ENCODE results near the gene SIPA1L3. TPM values are rescaled to one million over a fixed set of nuclear protein-coding genes. Genes with fewer than 3 reads are reported as not detected.

SIPA1L3 gene
- total RNA-seq, 1 donor from 2014 or later, result 66.7 TPM

DNA sequence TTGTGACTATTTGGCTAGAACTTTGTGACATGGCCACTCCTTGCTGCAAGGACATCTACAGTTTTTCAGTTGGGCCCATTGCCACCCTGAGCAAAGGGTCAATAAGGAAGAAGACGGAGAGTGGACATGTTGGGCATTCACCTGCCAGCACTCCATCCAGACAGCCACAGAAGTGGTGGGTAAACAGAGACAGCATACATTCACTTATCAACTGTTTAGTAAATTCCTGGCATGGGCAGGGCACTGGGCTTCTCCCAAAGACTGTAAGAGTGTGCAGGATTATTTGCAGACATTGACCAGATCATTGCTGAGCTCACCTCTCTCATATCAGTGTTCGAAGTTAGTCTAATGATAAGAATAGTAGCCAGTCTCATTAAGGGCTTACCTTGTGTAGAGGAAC lies 29.2 kb downstream of the SIPA1L3 start:
- H3K4me3 ChIP-seq (ENCODE audit: low read depth, low read length), result no peak overlapping the region
- DNase-seq (ENCODE audit: low read depth), result no peak
- TF ChIP-seq, protein P1, sequence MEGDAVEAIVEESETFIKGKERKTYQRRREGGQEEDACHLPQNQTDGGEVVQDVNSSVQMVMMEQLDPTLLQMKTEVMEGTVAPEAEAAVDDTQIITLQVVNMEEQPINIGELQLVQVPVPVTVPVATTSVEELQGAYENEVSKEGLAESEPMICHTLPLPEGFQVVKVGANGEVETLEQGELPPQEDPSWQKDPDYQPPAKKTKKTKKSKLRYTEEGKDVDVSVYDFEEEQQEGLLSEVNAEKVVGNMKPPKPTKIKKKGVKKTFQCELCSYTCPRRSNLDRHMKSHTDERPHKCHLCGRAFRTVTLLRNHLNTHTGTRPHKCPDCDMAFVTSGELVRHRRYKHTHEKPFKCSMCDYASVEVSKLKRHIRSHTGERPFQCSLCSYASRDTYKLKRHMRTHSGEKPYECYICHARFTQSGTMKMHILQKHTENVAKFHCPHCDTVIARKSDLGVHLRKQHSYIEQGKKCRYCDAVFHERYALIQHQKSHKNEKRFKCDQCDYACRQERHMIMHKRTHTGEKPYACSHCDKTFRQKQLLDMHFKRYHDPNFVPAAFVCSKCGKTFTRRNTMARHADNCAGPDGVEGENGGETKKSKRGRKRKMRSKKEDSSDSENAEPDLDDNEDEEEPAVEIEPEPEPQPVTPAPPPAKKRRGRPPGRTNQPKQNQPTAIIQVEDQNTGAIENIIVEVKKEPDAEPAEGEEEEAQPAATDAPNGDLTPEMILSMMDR (conservative IDR thresholded peaks at IDR 0.05; ENCODE audit: low read depth, low read length), result no peak

DNA sequence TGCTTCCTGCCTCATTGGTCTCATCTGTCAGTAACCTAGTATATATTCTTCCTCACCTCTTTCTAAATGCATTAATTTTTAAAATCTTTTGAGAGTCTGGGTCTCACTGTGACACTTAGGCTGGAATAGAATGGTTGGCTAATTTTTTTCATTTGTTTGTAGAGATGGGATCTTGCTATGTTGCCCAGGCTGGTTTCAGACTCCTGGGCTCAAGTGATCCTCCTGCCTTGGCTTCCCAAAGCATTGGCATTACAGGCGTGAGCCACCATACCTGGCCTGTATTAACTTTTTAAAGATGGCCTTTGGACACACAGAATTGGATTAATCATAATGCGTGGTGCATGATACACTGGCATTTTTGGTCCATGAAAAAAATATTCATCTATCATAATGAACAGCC lies 29.9 kb downstream of the SIPA1L3 start:
- no peak overlapping the region for H3K4me3 ChIP-seq (ENCODE audit: low read depth, low read length)
- TF ChIP-seq, protein P1 (conservative IDR thresholded peaks at IDR 0.05; ENCODE audit: low read depth, low read length), result no peak
- DNase-seq (ENCODE audit: low read depth), result no peak

- TF ChIP-seq, protein P1 (conservative IDR thresholded peaks at IDR 0.05; ENCODE audit: low read depth, low read length), result no peak
- H3K4me3 ChIP-seq (ENCODE audit: low read depth, low read length), result no peak overlapping the region
- no peak for DNase-seq (ENCODE audit: low read depth)
These were observed 31.3 kb downstream of the SIPA1L3 start for GRCh38 chr19:37938353-37938752.

GRCh38 chr19:37941782-37942515 lies 34.9 kb downstream of the SIPA1L3 start:
- DNase-seq (ENCODE audit: low read depth), result peak; percentile 56
- TF ChIP-seq, protein P1 (conservative IDR thresholded peaks at IDR 0.05; ENCODE audit: low read depth, low read length), result no peak
- H3K4me3 ChIP-seq (ENCODE audit: low read depth, low read length), result no peak overlapping the region

DNA sequence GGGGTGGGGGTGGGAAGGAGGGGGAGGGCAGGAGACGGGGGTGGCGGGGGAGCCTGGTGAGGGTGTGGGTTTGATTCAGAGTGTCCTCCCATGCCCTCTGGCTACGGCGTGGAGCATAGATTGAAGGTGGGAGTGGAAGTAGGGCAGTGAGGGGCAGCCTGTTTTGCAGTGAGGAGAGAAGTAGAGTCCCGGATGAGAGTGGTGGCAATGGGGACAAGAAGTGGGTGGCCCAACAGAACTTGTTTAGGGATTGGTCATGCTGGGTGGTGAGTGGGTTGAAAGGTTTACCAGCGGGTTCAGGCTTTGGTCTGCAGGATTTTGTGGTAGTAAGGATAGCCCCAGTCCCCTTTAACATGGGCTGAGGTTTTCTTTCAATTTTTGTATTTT lies 35.5 kb downstream of the SIPA1L3 start:
- no peak overlapping the region for H3K4me3 ChIP-seq (ENCODE audit: low read depth, low read length)
- TF ChIP-seq, protein P1 (conservative IDR thresholded peaks at IDR 0.05; ENCODE audit: low read depth, low read length), result no peak
- DNase-seq (ENCODE audit: low read depth), result no peak

- no peak overlapping the region for H3K4me3 ChIP-seq (ENCODE audit: low read depth, low read length)
- TF ChIP-seq, protein P1 (conservative IDR thresholded peaks at IDR 0.05; ENCODE audit: low read depth, low read length), result no peak
- DNase-seq (ENCODE audit: low read depth), result no peak
These were observed 36.5 kb downstream of the SIPA1L3 start for GRCh38 chr19:37943480-37943879.

DNA sequence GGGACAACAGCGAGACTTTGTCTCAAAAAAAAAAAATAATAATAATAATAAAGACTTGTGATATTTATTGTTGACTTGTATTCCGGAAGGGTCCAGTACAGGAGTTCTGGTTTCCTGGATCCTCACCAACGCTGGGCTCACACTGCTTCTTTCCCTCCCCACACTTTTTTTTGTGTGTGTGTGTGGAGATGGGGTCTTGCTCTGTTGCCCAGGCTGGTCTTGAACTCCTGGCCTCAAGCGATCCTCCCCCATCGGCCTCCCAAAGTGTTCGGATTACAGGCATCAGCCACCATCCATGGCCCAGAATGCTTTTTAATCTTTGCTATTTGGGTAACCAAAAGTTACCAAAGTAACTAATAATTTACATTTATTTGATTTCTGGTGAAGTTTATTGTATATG lies 39.1 kb downstream of the SIPA1L3 start:
- TF ChIP-seq, protein P1 (conservative IDR thresholded peaks at IDR 0.05; ENCODE audit: low read depth, low read length), result no peak
- DNase-seq (ENCODE audit: low read depth), result no peak
- no peak overlapping the region for H3K4me3 ChIP-seq (ENCODE audit: low read depth, low read length)

Measured in epithelial cell of proximal tubule (primary cell).